Fibroblast of lung (primary cell): ENCODE measurements around the gene GLT6D1. TPM values are rescaled to one million over a fixed set of nuclear protein-coding genes. Genes with fewer than 3 reads are reported as not detected.

Source experiments
- DNase-seq, 2 donors: peaks; one replicate each; pipeline versions ENCODE4 v3.0.0 to v3.0.0-alpha.2; 2010; ENCODE audit warnings: low read depth in 2 of 2
- H2AFZ ChIP-seq: 2 replicates; pipeline ENCODE4 v1.5.1; 2012; ENCODE audit warnings: low read length, control low read depth, inconsistent platforms
- H3K27ac ChIP-seq: 2 replicates; pipeline ENCODE4 v1.5.1; 2011; ENCODE audit warnings: low read length, control low read depth; ENCODE audit not compliant: insufficient read depth
- H3K27me3 ChIP-seq: 2 replicates; pipeline ENCODE4 v1.5.1; 2011; ENCODE audit warnings: mild to moderate bottlenecking, low read length; ENCODE audit not compliant: control insufficient read depth, insufficient read depth
- H3K36me3 ChIP-seq: 2 replicates; pipeline ENCODE4 v1.5.1; 2011; ENCODE audit warnings: low read length; ENCODE audit not compliant: control insufficient read depth, insufficient read depth
- H3K4me1 ChIP-seq: 2 replicates; pipeline ENCODE4 v1.5.1; 2011; ENCODE audit warnings: low read length; ENCODE audit not compliant: control insufficient read depth, insufficient read depth; ENCODE audit errors: extremely low read depth
- H3K4me2 ChIP-seq: 2 replicates; pipeline ENCODE4 v1.5.1; 2011; ENCODE audit warnings: low read length, control low read depth; ENCODE audit not compliant: insufficient read depth; ENCODE audit errors: extremely low read depth
- H3K4me3 ChIP-seq, 4 experiments: fragments of 200-600 bp in 1 of 4; sonication (generic) in 1 of 4; replicated peaks in 1 of 4; 2 replicates each; pipeline ENCODE4 v1.5.1; 2011 to 2016; ENCODE audit warnings: low read length in 4 of 4, low read depth in 3 of 4, mild to moderate bottlenecking in 3 of 4, control low read depth in 2 of 4, inconsistent platforms in 1 of 4, mixed read lengths in 1 of 4; ENCODE audit not compliant: insufficient read depth in 1 of 4; ENCODE audit errors: control extremely low read depth in 1 of 4
- H3K79me2 ChIP-seq: 2 replicates; pipeline ENCODE4 v1.5.1; 2012; ENCODE audit warnings: mild to moderate bottlenecking, low read length, inconsistent platforms; ENCODE audit not compliant: control insufficient read depth, insufficient read depth
- H3K9ac ChIP-seq: 2 replicates; pipeline ENCODE4 v1.5.1; 2011; ENCODE audit warnings: mild to moderate bottlenecking, low read length, control low read depth; ENCODE audit not compliant: insufficient read depth
- H3K9me3 ChIP-seq: 2 replicates; pipeline ENCODE4 v1.5.1; 2012; ENCODE audit warnings: low read depth, low read length; ENCODE audit not compliant: control insufficient read depth, insufficient read depth
- H4K20me1 ChIP-seq: 2 replicates; pipeline ENCODE4 v1.5.1; 2011; ENCODE audit warnings: low read length; ENCODE audit not compliant: control insufficient read depth, insufficient read depth; ENCODE audit errors: extremely low read depth
- CTCF ChIP-seq, 2 donors: IDR thresholded peaks in 1 of 2; conservative IDR thresholded peaks in 1 of 2; 1 replicate in 1 of 2; 2 replicates in 1 of 2; pipeline ENCODE4 v1.5.1; 2011 to 2012; ENCODE audit warnings: low read length in 2 of 2, control low read depth in 1 of 2, inconsistent platforms in 1 of 2, low read depth in 1 of 2, mild to moderate bottlenecking in 1 of 2
- EZH2 ChIP-seq: IDR thresholded peaks from 2 replicates; pipeline ENCODE4 v1.5.1; 2012; ENCODE audit warnings: low read length, control low read depth, mild to moderate bottlenecking; ENCODE audit errors: missing control alignments
- polyA plus RNA-seq, 2 donors: library from polyadenylated mRNA; depleted of rRNA in 1 of 2; stranded (reverse) in 1 of 2; unstranded in 1 of 2; fragments of >200 nt; gene quantifications; 2 replicates each; pipeline ENCODE4 v1.2.1, GENCODE V29; 2011 to 2012; ENCODE audit warnings: missing spikeins in 1 of 2
- total RNA-seq: library from RNA; depleted of rRNA; stranded (reverse); fragments of >200 nt; gene quantifications from 2 replicates; pipeline ENCODE4 v1.2.1, GENCODE V29; 2014

GLT6D1 gene
- total and polyA plus RNA-seq, 2 donors (not counting 1 experiment from before 2014, with no cell fraction given) = not detected

DNA sequence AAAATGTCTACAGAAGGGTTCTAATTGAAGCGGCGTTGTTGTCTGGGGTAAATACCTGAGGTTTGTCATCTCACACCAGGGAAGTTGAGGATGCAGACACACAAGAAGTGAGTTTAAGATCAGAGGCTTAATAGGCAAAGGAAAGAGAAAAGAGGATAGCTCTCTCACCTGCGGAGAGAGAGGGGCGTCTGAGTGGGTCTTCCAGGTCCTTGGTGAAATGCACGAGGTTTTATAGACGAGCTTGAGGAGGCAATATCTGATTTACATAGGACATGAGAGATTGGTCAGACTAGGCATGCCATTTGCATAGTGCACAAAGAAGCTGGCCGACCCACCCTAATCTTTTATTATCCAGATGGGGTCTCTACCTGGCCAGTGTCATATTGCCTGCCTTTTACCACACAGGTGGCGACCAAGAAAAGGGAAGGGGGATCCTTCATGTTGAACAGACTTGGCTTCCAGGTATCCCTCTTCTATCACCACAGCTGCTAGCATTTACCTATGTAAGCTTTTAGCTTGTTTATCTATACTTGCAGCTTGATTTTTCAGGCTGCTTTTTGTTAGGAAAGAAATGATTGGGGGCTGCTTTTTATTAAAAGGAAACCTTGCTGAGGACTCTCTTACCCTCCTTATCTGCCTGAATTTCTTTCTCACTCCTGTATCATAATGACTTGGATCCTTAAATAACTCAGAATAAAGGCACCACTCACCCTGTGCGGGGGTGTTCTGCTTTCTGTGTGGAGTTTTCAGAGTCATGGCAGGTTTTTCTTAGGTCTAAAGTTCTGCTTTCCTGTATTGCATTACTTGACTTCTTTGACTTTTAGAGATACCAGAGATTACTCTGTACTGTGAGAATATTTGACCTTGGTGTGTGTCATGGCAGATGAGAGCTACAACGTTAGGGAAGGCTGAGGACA lies 9.4 kb upstream of the GLT6D1 start:
- H3K27me3 ChIP-seq = no peaks in the 10 kb centered on the region
- no peak overlapping the region for H3K4me3 ChIP-seq
- H4K20me1 ChIP-seq = no peaks in the 10 kb centered on the region
- DNase-seq = no peak
- H3K9me3 ChIP-seq = no peaks in the 10 kb centered on the region
- no peak overlapping the region for H3K4me2 ChIP-seq
- H3K4me1 ChIP-seq = no peaks in the 10 kb centered on the region
- no peak overlapping the region for H3K27ac ChIP-seq
- no peaks in the 10 kb centered on the region for H3K79me2 ChIP-seq
- H2AFZ ChIP-seq = no peak overlapping the region
- H3K36me3 ChIP-seq = no peaks in the 10 kb centered on the region
- no peak overlapping the region for H3K9ac ChIP-seq
- TF ChIP-seq EZH2 = no peak
- TF ChIP-seq CTCF (conservative IDR thresholded peaks at IDR 0.05 in 1 of 2, IDR thresholded peaks at IDR 0.05 in 1 of 2; ENCODE audit: low read depth in 1 of 2, low read length in 2 of 2) = no peak

DNA sequence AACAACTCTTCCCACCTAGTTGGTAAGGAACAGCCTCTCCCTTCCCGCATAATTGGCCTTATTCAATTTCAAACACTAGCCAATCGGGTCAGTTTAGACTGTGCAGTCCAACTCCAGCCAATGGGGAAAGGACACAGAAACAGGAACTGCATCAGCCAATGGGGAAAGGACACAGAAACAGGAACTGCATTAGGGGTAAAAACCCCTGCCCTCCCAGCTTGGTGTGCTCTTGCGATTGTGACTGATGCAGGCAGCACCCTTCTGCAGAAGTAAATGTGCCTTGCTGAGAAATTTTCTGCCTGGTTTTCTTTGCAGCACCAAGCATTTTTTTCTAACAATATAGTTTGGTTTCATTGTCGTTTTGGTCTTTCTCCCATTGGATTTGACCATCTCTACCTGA lies 8.5 kb upstream of the GLT6D1 start:
- H3K36me3 ChIP-seq = no peaks in the 10 kb centered on the region
- H2AFZ ChIP-seq = no peak overlapping the region
- H3K4me1 ChIP-seq = no peaks in the 10 kb centered on the region
- H3K27me3 ChIP-seq = no peaks in the 10 kb centered on the region
- no peak overlapping the region for H3K9ac ChIP-seq
- no peak for TF ChIP-seq CTCF (conservative IDR thresholded peaks at IDR 0.05 in 1 of 2, IDR thresholded peaks at IDR 0.05 in 1 of 2; ENCODE audit: low read depth in 1 of 2, low read length in 2 of 2)
- no peak for TF ChIP-seq EZH2
- H3K9me3 ChIP-seq = no peaks in the 10 kb centered on the region
- peak in 1 of 2 donors; percentile 1 for DNase-seq
- no peak overlapping the region for H3K27ac ChIP-seq
- H4K20me1 ChIP-seq = no peaks in the 10 kb centered on the region
- H3K4me2 ChIP-seq = no peak overlapping the region
- no peak overlapping the region for H3K4me3 ChIP-seq
- H3K79me2 ChIP-seq = no peaks in the 10 kb centered on the region

GRCh38 chr9:135644631-135645218 lies 5.4 kb upstream of the GLT6D1 start:
- Histone ChIP-seq H3K9me3 (no peaks in the 10 kb centered on the region), H3K36me3 (no peaks in the 10 kb centered on the region), H3K4me1 (no peaks in the 10 kb centered on the region), H3K4me3 (no peak overlapping the region), H4K20me1 (no peaks in the 10 kb centered on the region), H3K4me2 (no peak overlapping the region), H2AFZ (no peak overlapping the region), H3K9ac (no peak overlapping the region), H3K27ac (no peak overlapping the region), H3K27me3 (no peaks in the 10 kb centered on the region), H3K79me2 (no peaks in the 10 kb centered on the region)
- DNase-seq = no peak
- TF ChIP-seq CTCF (conservative IDR thresholded peaks at IDR 0.05 in 1 of 2, IDR thresholded peaks at IDR 0.05 in 1 of 2; ENCODE audit: low read depth in 1 of 2, low read length in 2 of 2) = no peak
- TF ChIP-seq EZH2 = no peak
